CD14-positive monocyte (primary cell): ENCODE measurements around the gene SCN4B. TPM values are rescaled to one million over a fixed set of nuclear protein-coding genes. Genes with fewer than 3 reads are reported as not detected.

Experiments
- DNase-seq, 3 donors: peaks; one replicate each; pipeline ENCODE4 v3.0.0-alpha.2; 2011 to 2022
- H2AFZ ChIP-seq: 2 replicates; pipeline ENCODE4 v1.6.0; 2012; ENCODE audit warnings: mild to moderate bottlenecking, low read depth, low read length, inconsistent platforms; ENCODE audit not compliant: insufficient read depth, poor library complexity, severe bottlenecking
- H3K27ac ChIP-seq, 2 donors: 1 replicate in 1 of 2; 2 replicates in 1 of 2; pipeline ENCODE4 v1.5.1; 2012 to 2013; ENCODE audit warnings: low read length in 2 of 2, control low read depth in 1 of 2, inconsistent platforms in 1 of 2, low read depth in 1 of 2, mild to moderate bottlenecking in 1 of 2
- H3K27me3 ChIP-seq, 2 donors: one replicate each; pipeline versions ENCODE4 v1.6.0 to v1.6.1; 2011 to 2013; ENCODE audit warnings: low read length in 2 of 2; ENCODE audit not compliant: control insufficient read depth in 2 of 2, insufficient read depth in 2 of 2
- H3K36me3 ChIP-seq, 2 donors: replicated peaks in 1 of 2; 1 replicate in 1 of 2; 2 replicates in 1 of 2; pipeline versions ENCODE4 v1.5.1 to v1.6.1; 2012 to 2013; ENCODE audit warnings: low read length in 2 of 2, control low read depth in 1 of 2, inconsistent platforms in 1 of 2, mild to moderate bottlenecking in 1 of 2; ENCODE audit not compliant: insufficient read depth in 2 of 2, control insufficient read depth in 1 of 2
- H3K4me1 ChIP-seq, 2 donors: 1 replicate in 1 of 2; 2 replicates in 1 of 2; pipeline versions ENCODE4 v1.5.1 to v1.6.1; 2012 to 2013; ENCODE audit warnings: low read length in 2 of 2, control low read depth in 1 of 2, inconsistent platforms in 1 of 2, mild to moderate bottlenecking in 1 of 2, moderate library complexity in 1 of 2; ENCODE audit not compliant: insufficient read depth in 2 of 2, control insufficient read depth in 1 of 2
- H3K4me2 ChIP-seq: replicated peaks from 2 replicates; pipeline ENCODE3; 2012; ENCODE audit warnings: low read length, moderate library complexity, mild to moderate bottlenecking; ENCODE audit not compliant: poor library complexity, severe bottlenecking; ENCODE audit errors: extremely low read depth
- H3K4me3 ChIP-seq, 3 experiments: fragments of 200-600 bp in 1 of 3; sonication (generic) in 1 of 3; replicated peaks in 1 of 3; 1 replicate in 2 of 3; 2 replicates in 1 of 3; pipeline ENCODE4 v1.5.1; 2011 to 2013; ENCODE audit warnings: low read length in 3 of 3, mild to moderate bottlenecking in 3 of 3, control low read depth in 2 of 3, low read depth in 2 of 3, inconsistent platforms in 1 of 3, moderate library complexity in 1 of 3
- H3K79me2 ChIP-seq: 2 replicates; pipeline ENCODE4 v1.6.0; 2012; ENCODE audit warnings: mild to moderate bottlenecking, control low read depth, inconsistent platforms, low read length, moderate library complexity; ENCODE audit not compliant: insufficient read depth
- H3K9ac ChIP-seq: 2 replicates; pipeline ENCODE4 v1.6.0; 2017; ENCODE audit warnings: low read length, mild to moderate bottlenecking; ENCODE audit not compliant: insufficient read depth, poor library complexity, severe bottlenecking
- H3K9me3 ChIP-seq, 2 donors: replicated peaks in 1 of 2; 1 replicate in 1 of 2; 2 replicates in 1 of 2; pipeline versions ENCODE4 v1.5.1 to v1.6.1; 2012 to 2013; ENCODE audit warnings: low read length in 2 of 2, control low read depth in 1 of 2; ENCODE audit not compliant: control insufficient read depth in 1 of 2, insufficient read depth in 1 of 2
- H4K20me1 ChIP-seq: 2 replicates; pipeline ENCODE4 v1.6.0; 2012; ENCODE audit warnings: mild to moderate bottlenecking, low read length, control low read depth, moderate library complexity; ENCODE audit not compliant: insufficient read depth
- H3K27ac Mint-ChIP-seq, 7 donors: one replicate each; pipeline ENCODE4 v1.8.0; 2020; ENCODE audit warnings: mild to moderate bottlenecking in 7 of 7, mixed read lengths in 7 of 7, moderate library complexity in 6 of 7, inconsistent platforms in 2 of 7
- H3K27me3 Mint-ChIP-seq, 3 donors: one replicate each; pipeline ENCODE4 v1.8.0; 2021 to 2022; ENCODE audit warnings: low read depth in 3 of 3, mild to moderate bottlenecking in 3 of 3, mixed read lengths in 3 of 3, moderate library complexity in 3 of 3, inconsistent platforms in 1 of 3
- H3K36me3 Mint-ChIP-seq, 2 donors: one replicate each; pipeline ENCODE4 v1.8.0; 2020; ENCODE audit warnings: mixed read lengths in 2 of 2, inconsistent platforms in 1 of 2, mild to moderate bottlenecking in 1 of 2
- H3K4me1 Mint-ChIP-seq: one replicate; pipeline ENCODE4 v1.8.0; 2020; ENCODE audit warnings: mild to moderate bottlenecking, mixed read lengths
- H3K4me3 Mint-ChIP-seq, 2 donors: one replicate each; pipeline ENCODE4 v1.8.0; 2020; ENCODE audit warnings: mild to moderate bottlenecking in 2 of 2, mixed read lengths in 2 of 2, moderate library complexity in 1 of 2
- H3K9me3 Mint-ChIP-seq, 7 donors: one replicate each; pipeline ENCODE4 v1.8.0; 2020 to 2022; ENCODE audit warnings: mixed read lengths in 7 of 7, mild to moderate bottlenecking in 6 of 7, moderate library complexity in 6 of 7, inconsistent platforms in 2 of 7
- WGBS: methylation state at CpG from one replicate; pipeline ENCODE4 v1.1.5; 2013; ENCODE audit warnings: missing lambda C conversion rate; ENCODE audit not compliant: insufficient coverage; 5-methylcytosine and 5-hydroxymethylcytosine counted together
- intact Hi-C, 2 donors: fragments of 100-400 bp; cut with micrococcal nuclease; formaldehyde crosslinking; loops; one replicate each; pipeline versions ENCODE4 v1.15.0 to v1.15.1; 2023
- polyA minus RNA-seq: library from RNA; depleted of rRNA, polyadenylated mRNA; stranded (reverse); fragments of >200 nt; gene quantifications from 2 replicates; pipeline ENCODE4 v1.2.3, GENCODE V29; 2012
- polyA plus RNA-seq, 3 donors: library from polyadenylated mRNA; depleted of rRNA in 1 of 3; unstranded in 2 of 3; stranded (reverse) in 1 of 3; fragments of 300-500 nt in 2 of 3; fragments of >200 nt in 1 of 3; fragmentation: Illumina TruSeq in 2 of 3; gene quantifications; 1 replicate in 2 of 3; 2 replicates in 1 of 3; pipeline ENCODE4 v1.2.3, GENCODE V29; 2012 to 2021
- total RNA-seq, 12 experiments: library from RNA in 1 of 12; stranded (reverse) in 1 of 12; fragments of 120-200 nt in 1 of 12; gene quantifications; one replicate each; pipeline ENCODE4 v1.2.4 and lab custom pipeline; 2013 to 2026; ENCODE audit warnings: mixed read lengths in 6 of 12, inconsistent platforms in 1 of 12
- TF ChIP-seq, protein P1 (sequence below): fragments of 200-600 bp; IDR thresholded peaks from one replicate; pipeline ENCODE4 v1.8.0; 2022; ENCODE audit warnings: antibody characterized with exemption, mild to moderate bottlenecking

The SCN4B gene
- 0.25 TPM for total RNA-seq (2013)
- under 1 TPM in 1 of 3 donors, not detected in 2; 0.76 TPM for polyA plus RNA-seq
- 0.42 and 0.72 TPM in 2 replicates for polyA minus RNA-seq
- 0.35 to 9.9 (median 2.5) reads per million in 11 experiments for total RNA-seq (lab: John Stamatoyannopoulos, UW)

GRCh38 chr11:118152552-118153471 lies at the start of gene SCN4B:
TSS of gene SCN4B (minus strand) at chr11:118152823. CDS start at chr11:118152673, 150 bp downstream.
- Histone ChIP-seq H3K36me3 (no peaks in the 10 kb centered on the region), H3K4me1 (peaks cover 11 to 23% of the 10 kb centered on the region in 2 donors), H2AFZ (peak within 1 kb of the TSS; percentile 46), H3K4me3 (peak within 1 kb of the TSS; percentile 1 to 71 (median 2)), H4K20me1 (no peaks in the 10 kb centered on the region), H3K27me3 (peaks cover 56 to 75% of the 10 kb centered on the region in 2 donors), H3K4me2 (peak within 1 kb of the TSS; percentile 77), H3K27ac (no peak within 1 kb of the TSS), H3K9ac (no peak within 1 kb of the TSS), H3K9me3 (peaks cover 0 to 22% of the 10 kb centered on the region in 2 donors), H3K79me2 (no peaks in the 10 kb centered on the region)
- peaks cover 5 to 8% of the 10 kb centered on the region in 2 donors for H3K36me3 Mint-ChIP-seq
- TF ChIP-seq, protein P1, sequence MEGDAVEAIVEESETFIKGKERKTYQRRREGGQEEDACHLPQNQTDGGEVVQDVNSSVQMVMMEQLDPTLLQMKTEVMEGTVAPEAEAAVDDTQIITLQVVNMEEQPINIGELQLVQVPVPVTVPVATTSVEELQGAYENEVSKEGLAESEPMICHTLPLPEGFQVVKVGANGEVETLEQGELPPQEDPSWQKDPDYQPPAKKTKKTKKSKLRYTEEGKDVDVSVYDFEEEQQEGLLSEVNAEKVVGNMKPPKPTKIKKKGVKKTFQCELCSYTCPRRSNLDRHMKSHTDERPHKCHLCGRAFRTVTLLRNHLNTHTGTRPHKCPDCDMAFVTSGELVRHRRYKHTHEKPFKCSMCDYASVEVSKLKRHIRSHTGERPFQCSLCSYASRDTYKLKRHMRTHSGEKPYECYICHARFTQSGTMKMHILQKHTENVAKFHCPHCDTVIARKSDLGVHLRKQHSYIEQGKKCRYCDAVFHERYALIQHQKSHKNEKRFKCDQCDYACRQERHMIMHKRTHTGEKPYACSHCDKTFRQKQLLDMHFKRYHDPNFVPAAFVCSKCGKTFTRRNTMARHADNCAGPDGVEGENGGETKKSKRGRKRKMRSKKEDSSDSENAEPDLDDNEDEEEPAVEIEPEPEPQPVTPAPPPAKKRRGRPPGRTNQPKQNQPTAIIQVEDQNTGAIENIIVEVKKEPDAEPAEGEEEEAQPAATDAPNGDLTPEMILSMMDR, result no peak
- DNase-seq, result peak in 1 of 3 donors; percentile 19
- H3K27me3 Mint-ChIP-seq, result peaks cover 65 to 74% (median 73%) of the 10 kb centered on the region in 3 donors
- peaks cover 0 to 15% (median 4%) of the 10 kb centered on the region in 7 donors for H3K9me3 Mint-ChIP-seq
- under 1% methylated on average over 86 of the region's 88 CpGs for WGBS
- peaks cover 21% of the 10 kb centered on the region for H3K4me1 Mint-ChIP-seq
- H3K4me3 Mint-ChIP-seq, result peak within 1 kb of the TSS; percentile 62 to 84
- intact Hi-C loops, result no loop called here
- no peak within 1 kb of the TSS for H3K27ac Mint-ChIP-seq

DNA sequence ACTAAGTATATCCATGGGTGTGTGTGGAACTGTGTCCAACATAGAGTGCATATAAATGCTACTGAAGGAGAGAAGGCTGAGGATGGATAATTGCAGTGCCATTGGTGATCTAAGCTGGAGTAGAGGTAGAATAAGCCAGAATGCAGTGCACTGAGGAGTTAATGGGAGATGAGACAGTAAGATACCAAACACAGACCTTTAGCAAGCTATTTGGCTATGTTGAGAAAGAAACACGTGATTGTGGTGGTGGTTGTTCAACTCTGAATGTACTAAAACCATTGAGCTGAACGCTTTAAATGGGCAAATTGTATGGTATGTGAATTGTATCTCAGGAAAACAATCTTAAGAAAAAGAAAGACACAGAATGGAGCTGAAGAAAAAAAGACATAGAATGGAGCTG lies 49.3 kb upstream of the SCN4B start:
- H3K27ac Mint-ChIP-seq, result no peak overlapping the region
- Histone ChIP-seq H2AFZ (no peak overlapping the region), H4K20me1 (peaks cover 60% of the 10 kb centered on the region), H3K27ac (peak overlapping the region in 1 of 2 donors; percentile 56), H3K9ac (no peak overlapping the region), H3K4me2 (no peak overlapping the region), H3K36me3 (peaks cover 87 to 90% of the 10 kb centered on the region in 2 donors), H3K27me3 (no peaks in the 10 kb centered on the region), H3K4me3 (no peak overlapping the region), H3K9me3 (no peaks in the 10 kb centered on the region), H3K79me2 (peaks cover 25% of the 10 kb centered on the region), H3K4me1 (peaks cover 30 to 35% of the 10 kb centered on the region in 2 donors)
- H3K9me3 Mint-ChIP-seq, result no peaks in the 10 kb centered on the region
- TF ChIP-seq, protein P1, result no peak
- peaks cover 37% of the 10 kb centered on the region for H3K4me1 Mint-ChIP-seq
- no peak for DNase-seq
- H3K4me3 Mint-ChIP-seq, result no peak overlapping the region
- no peaks in the 10 kb centered on the region for H3K27me3 Mint-ChIP-seq
- peaks cover 25% of the 10 kb centered on the region in 2 donors for H3K36me3 Mint-ChIP-seq
- intact Hi-C loops, result loop anchor here in 1 of 2 donors (10.0 kb wide), 1 partner anchor 283 kb away; no protein-coding TSS in a partner anchor
- WGBS, result 100% methylated on average over 2 of the region's 2 CpGs
